Liver (tissue), 9 donors: ENCODE data around the gene MATN4. TPM values are rescaled to one million over a fixed set of nuclear protein-coding genes. Genes with fewer than 3 reads are reported as not detected.

ENCODE experiments used
- DNase-seq: peaks from one replicate; pipeline ENCODE4 v3.0.0-alpha.2; 2017; ENCODE audit warnings: low spot score
- H3K27ac ChIP-seq, 2 donors: one replicate each; pipeline ENCODE4 v1.7.0; 2013; ENCODE audit warnings: inconsistent platforms in 2 of 2, low read length in 2 of 2, control low read depth in 1 of 2, low read depth in 1 of 2, mild to moderate bottlenecking in 1 of 2
- H3K27me3 ChIP-seq, 4 donors: one replicate each; pipeline versions ENCODE4 v1.6.1 to v1.7.0; 2013; ENCODE audit warnings: low read length in 3 of 4, inconsistent platforms in 1 of 4, mild to moderate bottlenecking in 1 of 4, moderate library complexity in 1 of 4; ENCODE audit not compliant: control insufficient read depth in 4 of 4, insufficient read depth in 4 of 4
- H3K36me3 ChIP-seq, 4 donors: one replicate each; pipeline versions ENCODE4 v1.6.1 to v1.7.0; 2013; ENCODE audit warnings: low read length in 3 of 4, mild to moderate bottlenecking in 3 of 4, low read depth in 1 of 4, moderate library complexity in 1 of 4; ENCODE audit not compliant: control insufficient read depth in 4 of 4, insufficient read depth in 3 of 4
- H3K4me1 ChIP-seq, 4 donors: one replicate each; pipeline versions ENCODE4 v1.6.1 to v1.7.0; 2013; ENCODE audit warnings: low read length in 3 of 4, mild to moderate bottlenecking in 3 of 4, moderate library complexity in 1 of 4; ENCODE audit not compliant: control insufficient read depth in 4 of 4, insufficient read depth in 4 of 4
- H3K4me3 ChIP-seq, 3 donors: one replicate each; pipeline versions ENCODE4 v1.6.1 to v1.7.0; 2013; ENCODE audit warnings: low read length in 3 of 3, control low read depth in 1 of 3, low read depth in 1 of 3, mild to moderate bottlenecking in 1 of 3
- H3K9ac ChIP-seq, 2 donors: one replicate each; pipeline ENCODE4 v1.7.0; 2013; ENCODE audit warnings: low read length in 2 of 2, mild to moderate bottlenecking in 2 of 2, moderate library complexity in 2 of 2, control low read depth in 1 of 2, low read depth in 1 of 2
- H3K9me3 ChIP-seq, 4 donors: one replicate each; pipeline versions ENCODE4 v1.6.1 to v1.7.0; 2013; ENCODE audit warnings: low read length in 3 of 4; ENCODE audit not compliant: control insufficient read depth in 4 of 4
- CTCF ChIP-seq: fragments of 150-350 bp; IDR thresholded peaks from 2 replicates; pipeline ENCODE4 v1.5.1; 2017; ENCODE audit warnings: improper control_type of control experiment, low read depth, low read length; ENCODE audit not compliant: missing input control
- GABPA ChIP-seq, 2 donors: IDR thresholded peaks in 1 of 2; conservative IDR thresholded peaks in 1 of 2; 2 replicates each; pipeline ENCODE4 v1.6.1; 2016; ENCODE audit warnings: antibody characterized with exemption in 2 of 2, mild to moderate bottlenecking in 1 of 2, moderate library complexity in 1 of 2
- HNF4A ChIP-seq, 2 donors: conservative IDR thresholded peaks; 2 replicates each; pipeline ENCODE4 v1.6.1; 2016; ENCODE audit warnings: antibody characterized with exemption in 2 of 2, mild to moderate bottlenecking in 2 of 2
- HNF4G ChIP-seq: IDR thresholded peaks from 2 replicates; pipeline ENCODE4 v1.6.1; 2016; ENCODE audit warnings: antibody characterized with exemption
- JUND ChIP-seq, 2 donors: IDR thresholded peaks; 2 replicates each; pipeline ENCODE4 v1.6.1; 2016; ENCODE audit warnings: antibody characterized with exemption in 2 of 2
- MAX ChIP-seq: IDR thresholded peaks from 2 replicates; pipeline ENCODE4 v1.6.1; 2016; ENCODE audit warnings: antibody characterized with exemption
- RAD21 ChIP-seq, 2 donors: IDR thresholded peaks; 2 replicates each; pipeline ENCODE4 v1.6.1; 2016; ENCODE audit warnings: antibody characterized with exemption in 2 of 2, mild to moderate bottlenecking in 2 of 2
- RXRA ChIP-seq, 2 donors: IDR thresholded peaks; 2 replicates each; pipeline ENCODE4 v1.6.1; 2017 to 2018; ENCODE audit warnings: antibody characterized with exemption in 2 of 2, mild to moderate bottlenecking in 1 of 2
- SP1 ChIP-seq: IDR thresholded peaks from 2 replicates; pipeline ENCODE4 v1.6.1; 2018; ENCODE audit warnings: antibody characterized with exemption, mild to moderate bottlenecking
- TAF1 ChIP-seq: conservative IDR thresholded peaks from 2 replicates; pipeline ENCODE4 v1.6.1; 2016; ENCODE audit warnings: antibody characterized with exemption, mild to moderate bottlenecking
- ZBTB33 ChIP-seq: IDR thresholded peaks from 2 replicates; pipeline ENCODE4 v1.6.1; 2016; ENCODE audit warnings: antibody characterized with exemption
- WGBS: extraction: QIAGEN DNeasy Blood & Tissue Kit; methylation state at CpG from one replicate; pipeline ENCODE4 v1.1.7; 2013; 5-methylcytosine and 5-hydroxymethylcytosine counted together
- polyA plus RNA-seq, 2 donors: library from polyadenylated mRNA; stranded (reverse) in 1 of 2; unstranded in 1 of 2; fragments of 200-250 nt in 1 of 2; fragments of >200 nt in 1 of 2; fragmentation: Nextera tagmentation in 1 of 2; extraction: Ambion mirVana in 1 of 2; gene quantifications; one replicate each; pipeline versions ENCODE4 v1.2.1 to v1.2.3, GENCODE V29; 2013 to 2015
- total RNA-seq, 2 donors: library from RNA; depleted of rRNA; stranded (reverse); fragments of >200 nt; gene quantifications; one replicate each; pipeline ENCODE4 v1.2.3, GENCODE V29; 2014
- donor health status: healthy.
- donor health status: healthy.
- donor health status: healthy.
- donor health status: healthy.
- donor health status: healthy.

Gene MATN4
- total and polyA plus RNA-seq, 4 donors = 0.05 TPM; not detected in 3

- no peak for TF ChIP-seq CTCF
- TF ChIP-seq RAD21 (IDR thresholded peaks at IDR 0.05) = no peak
- no peak for TF ChIP-seq HNF4G
- TF ChIP-seq MAX = no peak
Measured at GRCh38 chr20:45347936-45348778, 40.1 kb upstream of the MATN4 start, which contains the start of gene SDC4 (continued).

GRCh38 chr20:45347297-45347935 lies 39.3 kb upstream of the MATN4 start:
- no peak for DNase-seq
- peak overlapping the region; percentile 80 to 96 (median 88) for H3K4me3 ChIP-seq
- H3K4me1 ChIP-seq = peaks cover 0 to 25% (median 2%) of the 10 kb centered on the region in 4 donors
- no peaks in the 10 kb centered on the region for H3K9me3 ChIP-seq
- WGBS = 13% methylated on average over 10 of the region's 10 CpGs
- TF ChIP-seq SP1 (peak; percentile 6), TAF1 (no peak), GABPA (IDR thresholded peaks at IDR 0.05 in 1 of 2, conservative IDR thresholded peaks at IDR 0.05 in 1 of 2) (no peak), HNF4A (conservative IDR thresholded peaks at IDR 0.05) (peak; percentile 63 to 75), MAX (no peak), RAD21 (IDR thresholded peaks at IDR 0.05) (no peak), RXRA (IDR thresholded peaks at IDR 0.05) (peak in 1 of 2 donors; percentile 28), ZBTB33 (no peak)
- H3K27me3 ChIP-seq = no peaks in the 10 kb centered on the region
- no peaks in the 10 kb centered on the region for H3K36me3 ChIP-seq
- H3K9ac ChIP-seq = peak overlapping the region; percentile 57 to 99
- peak overlapping the region; percentile 81 to 97 for H3K27ac ChIP-seq

- peak overlapping the region; percentile 80 to 96 (median 88) for H3K4me3 ChIP-seq
- peak overlapping the region; percentile 57 to 99 for H3K9ac ChIP-seq
- WGBS = 32% methylated on average over 5 of the region's 5 CpGs
- H3K9me3 ChIP-seq = no peaks in the 10 kb centered on the region
- peak overlapping the region; percentile 81 to 97 for H3K27ac ChIP-seq
- H3K36me3 ChIP-seq = no peaks in the 10 kb centered on the region
- TF ChIP-seq RAD21 (IDR thresholded peaks at IDR 0.05) = no peak
- TF ChIP-seq JUND (IDR thresholded peaks at IDR 0.05) = no peak
- peaks cover 0 to 30% (median 6%) of the 10 kb centered on the region in 4 donors for H3K4me1 ChIP-seq
- no peaks in the 10 kb centered on the region for H3K27me3 ChIP-seq
- no peak for DNase-seq
Measured at GRCh38 chr20:45346851-45347250, 38.8 kb upstream of the MATN4 start.
